AG04449 (cell line): ENCODE measurements around the gene STC2.

ENCODE experiments used
- CTCF ChIA-PET: fragments of 350-600 bp; formaldehyde crosslinking; extraction: SDS; loops from one replicate; lab custom pipeline; 2021; ENCODE audit warnings: antibody characterized with exemption; lab: Yijun Ruan, JAX
- POLR2A ChIA-PET: fragments of 400-600, 350-600 bp; formaldehyde crosslinking; extraction: SDS; loops from one replicate; lab custom pipeline; 2020; ENCODE audit warnings: antibody characterized with exemption, inconsistent platforms; lab: Yijun Ruan, JAX
- DNase-seq: peaks from one replicate; pipeline ENCODE4 v3.0.0-alpha.2; 2010; ENCODE audit warnings: low read depth, low spot score
- H3K4me3 ChIP-seq: 2 replicates; pipeline ENCODE4 v1.5.1; 2011; ENCODE audit warnings: low read depth, mild to moderate bottlenecking, control low read depth, low read length
- TF ChIP-seq, protein P1 (sequence below): IDR thresholded peaks from one replicate; pipeline ENCODE4 v1.5.1; 2011; ENCODE audit warnings: mild to moderate bottlenecking, moderate library complexity, low read length, control low read depth, inconsistent platforms; ENCODE audit not compliant: insufficient read depth; ENCODE audit errors: missing control alignments

STC2 gene

DNA sequence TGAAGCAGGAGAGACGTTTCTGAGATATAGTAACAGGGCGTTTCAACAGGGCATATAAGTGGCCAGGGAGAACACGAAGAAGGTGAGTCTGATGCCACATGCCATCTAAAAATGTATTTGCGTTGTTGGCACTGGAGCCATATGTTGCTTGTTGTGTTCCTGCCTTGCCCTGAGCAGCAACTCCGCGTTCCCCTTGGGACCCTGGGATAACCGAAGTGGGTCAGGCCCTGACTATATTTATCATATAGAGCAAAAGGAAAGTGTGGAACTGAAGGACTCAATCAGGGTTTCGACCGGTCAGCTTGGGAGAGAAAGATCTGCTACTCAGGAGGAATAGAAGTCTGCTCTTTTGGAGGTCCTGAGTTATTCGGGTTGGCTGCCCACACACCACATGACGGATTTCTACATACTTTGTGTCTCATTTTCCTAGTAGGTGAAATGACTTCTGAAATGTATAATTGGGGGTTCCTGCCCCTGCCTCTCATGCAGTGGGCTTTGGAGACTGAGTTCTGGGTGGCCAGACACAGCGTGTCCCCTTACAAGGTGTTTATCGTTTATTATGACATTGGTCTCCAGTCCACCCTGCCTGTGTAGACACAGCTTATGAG lies 3.0 kb downstream of the STC2 start:
- DNase-seq = no peak
- TF ChIP-seq, protein P1, sequence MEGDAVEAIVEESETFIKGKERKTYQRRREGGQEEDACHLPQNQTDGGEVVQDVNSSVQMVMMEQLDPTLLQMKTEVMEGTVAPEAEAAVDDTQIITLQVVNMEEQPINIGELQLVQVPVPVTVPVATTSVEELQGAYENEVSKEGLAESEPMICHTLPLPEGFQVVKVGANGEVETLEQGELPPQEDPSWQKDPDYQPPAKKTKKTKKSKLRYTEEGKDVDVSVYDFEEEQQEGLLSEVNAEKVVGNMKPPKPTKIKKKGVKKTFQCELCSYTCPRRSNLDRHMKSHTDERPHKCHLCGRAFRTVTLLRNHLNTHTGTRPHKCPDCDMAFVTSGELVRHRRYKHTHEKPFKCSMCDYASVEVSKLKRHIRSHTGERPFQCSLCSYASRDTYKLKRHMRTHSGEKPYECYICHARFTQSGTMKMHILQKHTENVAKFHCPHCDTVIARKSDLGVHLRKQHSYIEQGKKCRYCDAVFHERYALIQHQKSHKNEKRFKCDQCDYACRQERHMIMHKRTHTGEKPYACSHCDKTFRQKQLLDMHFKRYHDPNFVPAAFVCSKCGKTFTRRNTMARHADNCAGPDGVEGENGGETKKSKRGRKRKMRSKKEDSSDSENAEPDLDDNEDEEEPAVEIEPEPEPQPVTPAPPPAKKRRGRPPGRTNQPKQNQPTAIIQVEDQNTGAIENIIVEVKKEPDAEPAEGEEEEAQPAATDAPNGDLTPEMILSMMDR = no peak
- POLR2A ChIA-PET = no interaction called here
- CTCF ChIA-PET = interaction anchor here (0.9 to 1.1 kb wide), 2 partner anchors 9 to 31 kb away, joined by 3 to 4 read pairs; no protein-coding TSS in a partner anchor
- H3K4me3 ChIP-seq = peak overlapping the region; percentile 96

GRCh38 chr5:173324115-173325001 lies 3.9 kb downstream of the STC2 start:
- peak overlapping the region; percentile 96 for H3K4me3 ChIP-seq

DNA sequence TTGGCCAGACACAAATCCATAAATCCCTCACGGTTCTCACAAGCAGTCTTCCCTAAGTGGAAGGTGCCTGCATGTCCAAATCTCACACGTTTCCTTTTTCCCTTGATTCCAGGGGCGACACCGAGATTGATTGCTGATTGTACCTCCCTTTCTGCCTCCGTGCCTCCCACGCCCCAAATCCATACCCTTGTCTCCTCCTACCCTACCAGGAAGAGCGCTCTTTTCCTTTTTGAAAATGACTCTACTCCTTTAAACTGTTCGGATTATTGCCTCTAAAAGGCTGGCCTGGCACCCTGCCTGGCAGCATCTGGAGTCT lies 4.5 kb downstream of the STC2 start:
- TF ChIP-seq, protein P1 = no peak
- ChIA-PET POLR2A (interaction anchor here (0.7 to 1.1 kb wide), 2 partner anchors 9 to 148 kb away, joined by 3 to 6 read pairs; no protein-coding TSS in a partner anchor), CTCF (no interaction called here)

More at GRCh38 chr5:173324115-173325001, 3.9 kb downstream of the STC2 start:
- no peak for DNase-seq
- TF ChIP-seq, protein P1 = no peak
- CTCF ChIA-PET = interaction anchor here (0.9 to 1.1 kb wide), 2 partner anchors 9 to 30 kb away, joined by 3 to 4 read pairs; no protein-coding TSS in a partner anchor
- POLR2A ChIA-PET = interaction anchor here (0.7 to 1.1 kb wide), 2 partner anchors 9 to 148 kb away, joined by 3 to 6 read pairs; no protein-coding TSS in a partner anchor

DNA sequence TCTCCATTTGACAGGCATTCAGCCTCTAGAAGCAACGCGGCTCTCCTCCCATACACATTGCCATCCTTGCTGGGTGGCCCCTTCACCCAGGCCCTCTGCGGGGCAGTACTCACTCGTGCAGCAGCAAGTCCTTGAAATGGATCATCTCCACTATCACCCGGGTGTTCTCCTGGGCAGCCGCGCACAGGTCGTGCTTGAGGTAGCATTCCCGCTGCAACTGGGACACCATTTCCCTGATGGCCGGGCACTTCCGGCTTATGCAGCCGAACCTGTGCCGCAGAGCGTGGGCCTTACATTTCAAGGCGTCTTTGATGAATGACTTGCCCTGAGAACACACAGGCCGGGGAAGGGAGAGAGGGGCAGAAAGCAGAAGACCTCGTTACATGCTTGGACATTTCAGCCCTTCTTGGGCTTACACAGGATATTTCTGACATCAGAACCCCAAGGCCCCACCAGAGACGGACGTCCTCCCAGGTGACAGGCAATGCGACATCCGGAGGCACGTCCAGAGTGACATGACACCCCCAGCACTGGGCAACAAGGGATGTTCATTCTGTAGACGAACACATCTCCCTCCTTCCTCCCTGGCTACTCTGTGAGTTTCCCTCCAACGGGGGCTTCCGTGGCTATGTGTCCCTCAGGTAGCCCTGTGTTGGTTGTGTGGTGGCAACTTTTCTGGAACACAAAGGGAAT lies 5.0 kb downstream of the STC2 start:
- ChIA-PET POLR2A (interaction anchor here (1.1 kb wide), 1 partner anchor 8 kb away, joined by 6 read pairs; no protein-coding TSS in a partner anchor), CTCF (interaction anchor here (0.8 to 4.6 kb wide), 3 partner anchors 11 to 249 kb away, joined by 3 to 44 read pairs (median 14); no protein-coding TSS in a partner anchor)
- peak overlapping the region; percentile 96 for H3K4me3 ChIP-seq
- DNase-seq = no peak
- TF ChIP-seq, protein P1 = no peak

More for the DNA sequence above, 4.5 kb downstream of the STC2 start:
- no peak for DNase-seq
- H3K4me3 ChIP-seq = peak overlapping the region; percentile 96

DNA sequence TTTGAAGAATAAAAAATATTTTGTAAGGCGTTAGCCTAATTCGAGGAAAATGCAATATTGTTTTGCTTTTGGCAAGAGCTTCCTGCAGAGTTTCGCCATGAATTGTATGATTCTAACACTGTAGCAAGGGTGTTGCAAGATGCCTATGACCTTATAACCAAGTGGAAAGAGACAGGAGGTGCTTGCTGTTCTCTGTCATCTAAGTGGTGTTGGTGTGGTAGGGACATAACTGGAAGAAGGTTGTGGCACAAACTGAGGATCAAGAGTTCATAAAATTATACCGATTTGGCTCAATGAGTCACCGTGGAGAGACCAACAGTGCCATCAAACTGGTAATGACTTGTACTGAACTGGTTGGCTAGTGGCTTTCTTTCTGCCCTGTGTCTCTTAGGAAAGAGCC lies 6.3 kb downstream of the STC2 start:
- no peak overlapping the region for H3K4me3 ChIP-seq
- TF ChIP-seq, protein P1 = no peak
- CTCF ChIA-PET = interaction anchor here (1.4 to 4.6 kb wide), 7 partner anchors 8 to 615 kb away, joined by 6 to 44 read pairs (median 11); no protein-coding TSS in a partner anchor
- POLR2A ChIA-PET = interaction anchor here (0.5 to 0.9 kb wide), 2 partner anchors 23 to 524 kb away, joined by 3 to 4 read pairs; no protein-coding TSS in a partner anchor
- DNase-seq = no peak
